Natural killer cell (primary cell): ENCODE results near the gene FBXL17. TPM values are rescaled to one million over a fixed set of nuclear protein-coding genes. Genes with fewer than 3 reads are reported as not detected.

Experiments
- ATAC-seq, 3 donors: fragments of 150-1000 bp in 2 of 3; fragments of 200-7000 bp in 1 of 3; cut with Tn5 transposase; 1 replicate in 1 of 3; 2 replicates in 2 of 3; pipeline ENCODE4 v1.10.0; 2021; ENCODE audit warnings: mild to moderate bottlenecking in 2 of 3, moderate library complexity in 2 of 3
- DNase-seq, 2 donors: peaks; one replicate each; pipeline versions ENCODE4 v3.0.0 to v3.0.0-alpha.2; 2013 to 2021; ENCODE audit warnings: mixed read lengths in 1 of 2
- H3K27ac ChIP-seq: one replicate; pipeline ENCODE4 v1.5.1; 2013; ENCODE audit warnings: mild to moderate bottlenecking, low read length
- H3K27me3 ChIP-seq: one replicate; pipeline ENCODE4 v1.6.1; 2013; ENCODE audit warnings: low read length; ENCODE audit not compliant: control insufficient read depth, insufficient read depth
- H3K36me3 ChIP-seq: one replicate; pipeline ENCODE4 v1.6.1; 2013; ENCODE audit warnings: low read length; ENCODE audit not compliant: control insufficient read depth, insufficient read depth
- H3K4me1 ChIP-seq: one replicate; pipeline ENCODE4 v1.6.1; 2013; ENCODE audit warnings: low read length; ENCODE audit not compliant: control insufficient read depth, insufficient read depth
- H3K4me3 ChIP-seq: one replicate; pipeline ENCODE4 v1.5.1; 2013; ENCODE audit warnings: low read length
- H3K9me3 ChIP-seq: one replicate; pipeline ENCODE4 v1.6.1; 2013; ENCODE audit warnings: low read length; ENCODE audit not compliant: control insufficient read depth, insufficient read depth
- H3K27ac Mint-ChIP-seq, 2 donors: one replicate each; pipeline ENCODE4 v1.8.0; 2022; ENCODE audit warnings: mild to moderate bottlenecking in 2 of 2, mixed read lengths in 2 of 2, moderate library complexity in 1 of 2
- H3K27me3 Mint-ChIP-seq, 2 donors: one replicate each; pipeline ENCODE4 v1.8.0; 2022; ENCODE audit warnings: low read depth in 2 of 2, mixed read lengths in 2 of 2
- H3K36me3 Mint-ChIP-seq: one replicate; pipeline ENCODE4 v1.8.0; 2022; ENCODE audit warnings: mixed read lengths
- H3K4me1 Mint-ChIP-seq, 2 donors: one replicate each; pipeline ENCODE4 v1.8.0; 2022; ENCODE audit warnings: mixed read lengths in 2 of 2
- H3K4me3 Mint-ChIP-seq: one replicate; pipeline ENCODE4 v1.8.0; 2022; ENCODE audit warnings: mild to moderate bottlenecking, moderate library complexity, mixed read lengths
- H3K9me3 Mint-ChIP-seq, 2 donors: one replicate each; pipeline ENCODE4 v1.8.0; 2022; ENCODE audit warnings: mixed read lengths in 2 of 2
- WGBS: methylation state at CpG from one replicate; pipeline ENCODE4 v1.1.7; 2013; ENCODE audit warnings: missing lambda C conversion rate; ENCODE audit not compliant: insufficient coverage; 5-methylcytosine and 5-hydroxymethylcytosine counted together
- intact Hi-C: fragments of 100-400 bp; cut with micrococcal nuclease; formaldehyde crosslinking; loops from one replicate; pipeline ENCODE4 v1.14.2; 2022
- total RNA-seq, 4 donors: library from RNA; stranded (reverse); fragments of 120-200 nt in 1 of 4; gene quantifications; one replicate each; pipeline versions ENCODE4 v1.2.3 to v1.2.4, GENCODE V29; 2013 to 2022
- TF ChIP-seq, protein P1 (sequence below): fragments of 200-600 bp; IDR thresholded peaks from one replicate; pipeline ENCODE4 v1.8.0; 2022; ENCODE audit warnings: antibody characterized with exemption

Gene FBXL17
- total RNA-seq, 3 donors from 2014 or later (not counting 1 experiment from before 2014, with no cell fraction given) = 34.2 to 46.8 (median 34.9) TPM

DNA sequence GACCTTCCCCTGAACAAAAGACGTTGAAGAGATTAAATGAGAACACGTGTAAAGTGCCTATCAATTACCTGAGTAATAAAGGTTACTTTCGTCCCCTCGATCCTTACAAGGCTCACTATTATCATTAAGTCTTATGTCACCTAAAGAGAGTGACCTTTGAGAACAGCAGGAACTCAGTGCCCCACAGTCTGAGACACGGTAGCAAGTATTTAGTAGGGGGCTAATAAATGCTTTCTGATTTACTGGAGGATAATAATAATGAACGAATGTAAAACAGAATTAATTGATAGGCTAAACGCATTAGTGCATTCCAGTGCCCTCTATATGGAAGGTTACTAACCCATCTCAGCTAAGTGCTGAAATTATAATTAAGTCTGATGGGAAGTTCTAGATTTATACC is 199.9 kb downstream of the FBXL17 start:
- Mint-ChIP-seq H3K36me3 (peaks cover 6% of the 10 kb centered on the region), H3K27ac (no peak overlapping the region), H3K9me3 (no peaks in the 10 kb centered on the region), H3K27me3 (no peaks in the 10 kb centered on the region), H3K4me1 (peaks cover 0 to under 1% of the 10 kb centered on the region in 2 donors), H3K4me3 (no peak overlapping the region)
- H3K4me3 ChIP-seq = no peak overlapping the region
- no peaks in the 10 kb centered on the region for H3K4me1 ChIP-seq
- H3K27me3 ChIP-seq = no peaks in the 10 kb centered on the region
- H3K36me3 ChIP-seq = peaks cover 5% of the 10 kb centered on the region
- H3K9me3 ChIP-seq = no peaks in the 10 kb centered on the region
- WGBS = 88% methylated on average over 6 of the region's 7 CpGs
- intact Hi-C loops = no loop called here
- TF ChIP-seq, protein P1, sequence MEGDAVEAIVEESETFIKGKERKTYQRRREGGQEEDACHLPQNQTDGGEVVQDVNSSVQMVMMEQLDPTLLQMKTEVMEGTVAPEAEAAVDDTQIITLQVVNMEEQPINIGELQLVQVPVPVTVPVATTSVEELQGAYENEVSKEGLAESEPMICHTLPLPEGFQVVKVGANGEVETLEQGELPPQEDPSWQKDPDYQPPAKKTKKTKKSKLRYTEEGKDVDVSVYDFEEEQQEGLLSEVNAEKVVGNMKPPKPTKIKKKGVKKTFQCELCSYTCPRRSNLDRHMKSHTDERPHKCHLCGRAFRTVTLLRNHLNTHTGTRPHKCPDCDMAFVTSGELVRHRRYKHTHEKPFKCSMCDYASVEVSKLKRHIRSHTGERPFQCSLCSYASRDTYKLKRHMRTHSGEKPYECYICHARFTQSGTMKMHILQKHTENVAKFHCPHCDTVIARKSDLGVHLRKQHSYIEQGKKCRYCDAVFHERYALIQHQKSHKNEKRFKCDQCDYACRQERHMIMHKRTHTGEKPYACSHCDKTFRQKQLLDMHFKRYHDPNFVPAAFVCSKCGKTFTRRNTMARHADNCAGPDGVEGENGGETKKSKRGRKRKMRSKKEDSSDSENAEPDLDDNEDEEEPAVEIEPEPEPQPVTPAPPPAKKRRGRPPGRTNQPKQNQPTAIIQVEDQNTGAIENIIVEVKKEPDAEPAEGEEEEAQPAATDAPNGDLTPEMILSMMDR = no peak
- ATAC-seq (no peak), DNase-seq (no peak)
- no peak overlapping the region for H3K27ac ChIP-seq

DNA sequence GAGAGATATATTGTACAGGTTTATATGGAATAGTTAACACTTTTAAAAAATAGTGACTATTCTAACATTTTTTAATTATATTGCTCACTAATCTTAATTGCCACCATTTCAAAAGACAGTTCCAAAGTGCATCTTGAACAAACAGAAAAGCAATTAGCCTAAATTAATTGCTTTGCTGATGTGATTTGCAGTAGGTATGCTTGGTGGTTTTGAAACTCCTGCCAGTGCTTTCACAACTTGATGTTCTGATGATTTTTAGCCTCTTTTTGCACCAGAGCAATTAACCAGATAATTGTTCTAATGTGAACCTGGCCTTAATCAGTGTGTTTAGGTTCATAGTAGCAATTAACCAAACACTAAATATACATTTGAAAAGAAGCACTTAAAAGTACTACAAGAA is 207.6 kb downstream of the FBXL17 start:
- no peaks in the 10 kb centered on the region for H3K36me3 ChIP-seq
- no peak overlapping the region for H3K4me3 Mint-ChIP-seq
- H3K27ac Mint-ChIP-seq = no peak overlapping the region

DNA sequence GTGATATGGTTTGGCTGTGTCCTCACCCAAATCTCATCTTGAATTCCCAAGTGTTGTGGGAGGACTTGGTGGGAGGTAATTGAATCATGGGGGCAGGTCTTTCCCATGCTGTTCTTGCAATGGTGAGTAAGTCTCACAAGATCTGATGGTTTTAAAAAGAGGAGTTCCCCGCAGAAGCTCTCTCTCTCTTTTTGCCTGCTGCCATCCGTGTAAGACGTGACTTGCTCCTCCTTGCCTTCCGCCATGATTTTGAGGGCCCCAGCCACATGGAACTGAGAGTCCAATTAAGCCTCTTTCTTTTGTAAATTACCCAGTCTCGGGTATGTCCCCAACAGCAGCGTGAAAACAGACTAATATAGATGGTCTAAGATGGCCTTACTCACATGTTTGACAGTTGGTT is 210.1 kb downstream of the FBXL17 start:
- H3K27ac ChIP-seq = no peak overlapping the region
- no peaks in the 10 kb centered on the region for H3K9me3 Mint-ChIP-seq
- 99% methylated on average over 6 of the region's 6 CpGs for WGBS

More for the DNA sequence above, 207.6 kb downstream of the FBXL17 start:
- Histone ChIP-seq H3K4me1 (no peaks in the 10 kb centered on the region), H3K27ac (no peak overlapping the region), H3K4me3 (no peak overlapping the region), H3K9me3 (no peaks in the 10 kb centered on the region), H3K27me3 (no peaks in the 10 kb centered on the region)
- Mint-ChIP-seq H3K9me3 (no peaks in the 10 kb centered on the region), H3K27me3 (no peaks in the 10 kb centered on the region), H3K36me3 (no peaks in the 10 kb centered on the region), H3K4me1 (no peaks in the 10 kb centered on the region)
- TF ChIP-seq, protein P1 = no peak
- intact Hi-C loops = no loop called here
- DNase-seq = no peak
- no peak for ATAC-seq

DNA sequence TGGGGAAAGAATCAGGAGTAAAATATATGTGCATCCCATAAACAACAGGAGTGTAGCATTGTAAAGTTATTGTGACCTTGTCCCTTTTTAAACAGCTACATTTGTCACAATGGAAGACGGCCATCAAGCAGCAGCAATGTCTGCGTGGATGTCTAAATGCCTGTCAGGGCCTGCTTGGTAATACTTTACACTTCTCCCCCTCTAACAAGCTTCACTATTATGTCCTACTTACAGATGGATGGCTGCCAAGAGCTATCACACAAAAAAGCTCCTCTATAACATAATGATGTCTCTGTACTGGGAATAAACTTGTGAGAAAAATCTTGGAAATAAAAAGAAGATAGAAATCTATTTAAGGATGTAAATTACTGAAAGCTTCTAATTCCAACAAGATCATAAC is 213.0 kb downstream of the FBXL17 start:
- no peaks in the 10 kb centered on the region for H3K36me3 Mint-ChIP-seq
- Histone ChIP-seq H3K36me3 (no peaks in the 10 kb centered on the region), H3K27me3 (no peaks in the 10 kb centered on the region), H3K4me1 (no peaks in the 10 kb centered on the region), H3K27ac (no peak overlapping the region), H3K9me3 (no peaks in the 10 kb centered on the region), H3K4me3 (no peak overlapping the region)
- no peaks in the 10 kb centered on the region for H3K27me3 Mint-ChIP-seq
- no peaks in the 10 kb centered on the region for H3K4me1 Mint-ChIP-seq
- H3K4me3 Mint-ChIP-seq = no peak overlapping the region
- no peak overlapping the region for H3K27ac Mint-ChIP-seq
- 100% methylated on average over 2 of the region's 2 CpGs for WGBS
- TF ChIP-seq, protein P1 = no peak
- DNase-seq (no peak), ATAC-seq (no peak)
- no peaks in the 10 kb centered on the region for H3K9me3 Mint-ChIP-seq
- intact Hi-C loops = no loop called here

More for the DNA sequence above, 210.1 kb downstream of the FBXL17 start:
- Mint-ChIP-seq H3K27me3 (no peaks in the 10 kb centered on the region), H3K36me3 (no peaks in the 10 kb centered on the region), H3K4me3 (no peak overlapping the region), H3K27ac (no peak overlapping the region), H3K4me1 (no peaks in the 10 kb centered on the region)
- no peaks in the 10 kb centered on the region for H3K27me3 ChIP-seq
- TF ChIP-seq, protein P1 = no peak
- no peaks in the 10 kb centered on the region for H3K36me3 ChIP-seq
- ATAC-seq (no peak), DNase-seq (no peak)
- H3K4me1 ChIP-seq = no peaks in the 10 kb centered on the region
- no peak overlapping the region for H3K4me3 ChIP-seq
- H3K9me3 ChIP-seq = no peaks in the 10 kb centered on the region
- intact Hi-C loops = no loop called here
